Measurements from ENCODE around the gene SLC9A8. TPM values are rescaled to one million over a fixed set of nuclear protein-coding genes. Genes with fewer than 3 reads are reported as not detected.

The SLC9A8 gene
- total RNA-seq, 1 donor from 2014 or later = 6.2 TPM

DNA sequence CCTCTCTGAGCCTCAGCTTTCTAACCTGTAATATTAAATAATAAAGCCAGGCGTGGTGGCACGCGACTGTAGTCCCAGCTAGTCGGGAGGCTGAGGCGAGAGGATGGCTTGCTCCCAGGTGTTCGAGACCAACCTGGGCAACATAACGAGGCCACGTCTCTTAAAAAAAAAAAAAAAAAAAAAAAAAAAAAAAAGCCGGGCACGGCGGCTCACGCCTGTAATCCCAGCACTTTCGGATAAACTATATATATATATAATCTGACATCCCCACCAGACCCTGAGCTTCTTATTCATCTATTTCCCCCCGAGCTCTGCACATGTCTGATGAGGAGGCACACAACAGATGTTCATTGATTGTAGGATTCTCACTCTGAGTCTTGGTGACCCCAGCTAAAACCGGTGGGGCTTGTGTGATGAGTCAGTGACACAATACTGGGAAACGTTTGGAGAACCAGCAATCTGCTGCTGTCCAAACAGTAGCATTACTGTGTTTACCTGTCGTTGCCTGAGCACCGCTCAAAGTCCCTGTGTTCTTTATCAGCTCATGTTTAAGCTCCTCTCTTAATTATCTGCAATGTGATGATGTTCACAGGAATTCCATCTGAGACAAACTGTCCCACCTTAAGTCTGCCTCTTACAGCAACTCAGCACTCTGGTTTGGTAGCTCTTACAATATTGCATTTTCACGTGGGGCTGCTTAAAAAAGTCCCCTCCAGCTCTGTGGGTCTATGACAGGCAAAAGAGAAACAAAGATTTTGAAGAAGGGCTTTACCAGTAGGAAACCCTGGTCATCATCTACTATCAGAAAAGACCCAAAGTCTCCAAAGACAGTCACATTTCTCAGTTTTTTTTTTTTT lies 103.7 kb downstream of the SLC9A8 start:
- Histone ChIP-seq H3K4me1 (ENCODE audit: insufficient read depth, low read length) (peaks cover 29% of the 10 kb centered on the region), H3K27me3 (ENCODE audit: insufficient read depth, low read length) (no peaks in the 10 kb centered on the region), H3K79me2 (ENCODE audit: insufficient read depth, low read length) (peaks cover 42% of the 10 kb centered on the region), H3K27ac (ENCODE audit: low read depth, low read length) (peak overlapping the region; percentile 100), H2AFZ (ENCODE audit: low read depth, low read length) (peak overlapping the region; percentile 100), H3K36me3 (ENCODE audit: insufficient read depth, low read length) (no peaks in the 10 kb centered on the region), H3K9me3 (ENCODE audit: insufficient read depth, low read depth, low read length) (no peaks in the 10 kb centered on the region), H3K4me2 (ENCODE audit: low read length) (peak overlapping the region; percentile 97), H3K4me3 (ENCODE audit: insufficient read depth, low read depth, low read length) (peak overlapping the region; percentile 97), H3K9ac (ENCODE audit: low read length) (peak overlapping the region; percentile 100), H4K20me1 (ENCODE audit: insufficient read depth, low read length) (peaks cover 33% of the 10 kb centered on the region)
- peak overlapping the region; percentile 100 for H3K27ac Mint-ChIP-seq (ENCODE audit: unreplicated experiment)
- DNase-seq (ENCODE audit: low read depth) (peak; percentile 16), FAIRE-seq (no peak)
- TF ChIP-seq EZH2 (IDR thresholded peaks at IDR 0.05; ENCODE audit: insufficient read depth, low read length) (no peak), CTCF (IDR thresholded peaks at IDR 0.05; ENCODE audit: insufficient read depth, low read depth, low read length) (no peak)
- no peaks in the 10 kb centered on the region for H3K27me3 Mint-ChIP-seq (ENCODE audit: low read depth, unreplicated experiment)
- H3K9me3 Mint-ChIP-seq (ENCODE audit: unreplicated experiment) = no peaks in the 10 kb centered on the region
- peaks cover 15% of the 10 kb centered on the region for H3K4me1 Mint-ChIP-seq (ENCODE audit: low read depth, unreplicated experiment)
- no peaks in the 10 kb centered on the region for H3K36me3 Mint-ChIP-seq (ENCODE audit: low read depth, unreplicated experiment)
- peak overlapping the region; percentile 95 for H3K4me3 Mint-ChIP-seq (ENCODE audit: unreplicated experiment)

DNA sequence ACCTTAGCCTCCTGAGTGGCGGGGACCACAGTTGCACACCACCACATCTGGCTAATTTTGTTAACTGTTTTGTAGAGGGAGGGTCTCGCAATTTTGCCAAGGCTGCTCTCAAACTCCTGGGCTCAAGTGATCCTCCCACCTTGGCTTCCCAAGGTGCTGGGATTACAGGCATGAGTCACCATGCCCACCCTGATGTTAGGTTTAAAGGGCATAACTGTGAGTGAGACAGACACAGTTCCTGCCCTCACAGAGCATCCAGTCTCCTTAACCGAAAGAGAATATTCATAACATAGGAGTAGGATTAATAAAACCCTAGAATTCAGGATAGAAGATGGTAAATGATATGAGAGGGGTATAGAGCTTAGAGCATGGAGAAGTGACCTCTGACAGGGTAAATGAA lies 105.8 kb downstream of the SLC9A8 start:
- Histone ChIP-seq H3K4me2 (ENCODE audit: low read length) (no peak overlapping the region), H3K27ac (ENCODE audit: low read depth, low read length) (no peak overlapping the region), H3K4me3 (ENCODE audit: insufficient read depth, low read depth, low read length) (no peak overlapping the region), H3K9me3 (ENCODE audit: insufficient read depth, low read depth, low read length) (no peaks in the 10 kb centered on the region), H3K4me1 (ENCODE audit: insufficient read depth, low read length) (peaks cover 26% of the 10 kb centered on the region), H3K27me3 (ENCODE audit: insufficient read depth, low read length) (no peaks in the 10 kb centered on the region), H4K20me1 (ENCODE audit: insufficient read depth, low read length) (peaks cover 15% of the 10 kb centered on the region), H3K79me2 (ENCODE audit: insufficient read depth, low read length) (peaks cover 21% of the 10 kb centered on the region), H2AFZ (ENCODE audit: low read depth, low read length) (no peak overlapping the region), H3K9ac (ENCODE audit: low read length) (no peak overlapping the region), H3K36me3 (ENCODE audit: insufficient read depth, low read length) (no peaks in the 10 kb centered on the region)
- no peak overlapping the region for H3K27ac Mint-ChIP-seq (ENCODE audit: unreplicated experiment)
- H3K27me3 Mint-ChIP-seq (ENCODE audit: low read depth, unreplicated experiment) = peaks cover under 1% of the 10 kb centered on the region
- peaks cover 12% of the 10 kb centered on the region for H3K4me1 Mint-ChIP-seq (ENCODE audit: low read depth, unreplicated experiment)
- no peaks in the 10 kb centered on the region for H3K36me3 Mint-ChIP-seq (ENCODE audit: low read depth, unreplicated experiment)
- DNase-seq (ENCODE audit: low read depth) (no peak), FAIRE-seq (no peak)
- peaks cover 3% of the 10 kb centered on the region for H3K9me3 Mint-ChIP-seq (ENCODE audit: unreplicated experiment)
- no peak for TF ChIP-seq CTCF (IDR thresholded peaks at IDR 0.05; ENCODE audit: insufficient read depth, low read depth, low read length)
- TF ChIP-seq EZH2 (IDR thresholded peaks at IDR 0.05; ENCODE audit: insufficient read depth, low read length) = no peak
- no peak overlapping the region for H3K4me3 Mint-ChIP-seq (ENCODE audit: unreplicated experiment)

GRCh38 chr20:49919009-49919408 lies 106.4 kb downstream of the SLC9A8 start:
- peaks cover 9% of the 10 kb centered on the region for H4K20me1 ChIP-seq (ENCODE audit: insufficient read depth, low read length)
- no peak overlapping the region for H3K27ac Mint-ChIP-seq (ENCODE audit: unreplicated experiment)
- H3K27ac ChIP-seq (ENCODE audit: low read depth, low read length) = no peak overlapping the region
- peaks cover 20% of the 10 kb centered on the region for H3K4me1 ChIP-seq (ENCODE audit: insufficient read depth, low read length)
- peaks cover 4% of the 10 kb centered on the region for H3K27me3 Mint-ChIP-seq (ENCODE audit: low read depth, unreplicated experiment)
- H3K9ac ChIP-seq (ENCODE audit: low read length) = no peak overlapping the region
- H3K36me3 ChIP-seq (ENCODE audit: insufficient read depth, low read length) = no peaks in the 10 kb centered on the region
- H3K79me2 ChIP-seq (ENCODE audit: insufficient read depth, low read length) = peaks cover 15% of the 10 kb centered on the region
- no peaks in the 10 kb centered on the region for H3K36me3 Mint-ChIP-seq (ENCODE audit: low read depth, unreplicated experiment)
- no peaks in the 10 kb centered on the region for H3K9me3 ChIP-seq (ENCODE audit: insufficient read depth, low read depth, low read length)
- DNase-seq (ENCODE audit: low read depth) = no peak
- peaks cover 3% of the 10 kb centered on the region for H3K9me3 Mint-ChIP-seq (ENCODE audit: unreplicated experiment)
- H3K4me2 ChIP-seq (ENCODE audit: low read length) = no peak overlapping the region
- peaks cover 8% of the 10 kb centered on the region for H3K4me1 Mint-ChIP-seq (ENCODE audit: low read depth, unreplicated experiment)
- H3K27me3 ChIP-seq (ENCODE audit: insufficient read depth, low read length) = no peaks in the 10 kb centered on the region
- no peak overlapping the region for H3K4me3 Mint-ChIP-seq (ENCODE audit: unreplicated experiment)
- no peak for FAIRE-seq
- TF ChIP-seq CTCF (IDR thresholded peaks at IDR 0.05; ENCODE audit: insufficient read depth, low read depth, low read length) (no peak), EZH2 (IDR thresholded peaks at IDR 0.05; ENCODE audit: insufficient read depth, low read length) (no peak)
- no peak overlapping the region for H3K4me3 ChIP-seq (ENCODE audit: insufficient read depth, low read depth, low read length)
- H2AFZ ChIP-seq (ENCODE audit: low read depth, low read length) = no peak overlapping the region

Data from astrocyte (in vitro differentiated cells and primary cell).